NCI-H460 (cell line): ENCODE results near the gene VPS9D1. TPM values are rescaled to one million over a fixed set of nuclear protein-coding genes. Genes with fewer than 3 reads are reported as not detected.
"Not testable (repeated sequence)": the region's sequence is repeated elsewhere in the genome, so short reads cannot be mapped to it uniquely, and the experiment has no call there.

Experiments used
- DNase-seq: peaks from one replicate; pipeline ENCODE4 v3.0.0-alpha.2; 2016; ENCODE audit warnings: low read depth; ENCODE audit errors: extremely low read depth
- total RNA-seq: library from RNA; depleted of rRNA; stranded (reverse); fragments of >200 nt; shearing (Covaris generic); gene quantifications from 2 replicates; pipeline ENCODE4 v1.2.3, GENCODE V29; 2014

VPS9D1 gene
- total RNA-seq, 1 experiment from 2014 or later, result 6.3 TPM

GRCh38 chr16:89695875-89696669 is 24.6 kb downstream of the VPS9D1 start:
- DNase-seq, result no peak

GRCh38 chr16:89695086-89695874 is 25.4 kb downstream of the VPS9D1 start:
- no peak for DNase-seq

GRCh38 chr16:89694784-89695085 is 26.0 kb downstream of the VPS9D1 start:
- DNase-seq, result not testable (repeated sequence)

- DNase-seq, result no peak
These were observed 26.5 kb downstream of the VPS9D1 start for GRCh38 chr16:89693931-89694783.

GRCh38 chr16:89693289-89693731 is 27.4 kb downstream of the VPS9D1 start:
- no peak for DNase-seq

GRCh38 chr16:89691986-89692569 is 28.6 kb downstream of the VPS9D1 start:
- DNase-seq, result no peak

GRCh38 chr16:89691231-89691985 is 29.3 kb downstream of the VPS9D1 start:
- DNase-seq, result no peak

- no peak for DNase-seq
These were observed 30.3 kb downstream of the VPS9D1 start for GRCh38 chr16:89690392-89690901.

- not testable (repeated sequence) for DNase-seq
These were observed 31.1 kb downstream of the VPS9D1 start for GRCh38 chr16:89689621-89690020.

- no peak for DNase-seq
These were observed 31.6 kb downstream of the VPS9D1 start for GRCh38 chr16:89689142-89689541.

GRCh38 chr16:89688395-89688794 is 32.3 kb downstream of the VPS9D1 start:
- no peak for DNase-seq

- DNase-seq, result no peak
These were observed 33.4 kb downstream of the VPS9D1 start for GRCh38 chr16:89687092-89687940.

GRCh38 chr16:89686520-89687091 is 34.1 kb downstream of the VPS9D1 start, which contains the start of gene CDK10:
Gene CDK10 (plus strand): TSS chr16:89686689. CDS start chr16:89686711, 22 bp downstream.
- DNase-seq, result peak; percentile 87

GRCh38 chr16:89685916-89686315 is 34.8 kb downstream of the VPS9D1 start:
- DNase-seq, result no peak

GRCh38 chr16:89678258-89678657 is 42.4 kb downstream of the VPS9D1 start:
- no peak for DNase-seq

- no peak for DNase-seq
These were observed 48.3 kb downstream of the VPS9D1 start for GRCh38 chr16:89672177-89672941.

GRCh38 chr16:89671565-89671964 is 49.1 kb downstream of the VPS9D1 start:
- DNase-seq, result not testable (repeated sequence)
